Upper lobe of right lung (tissue), 1 donor: ENCODE results near the gene COQ9. TPM values are rescaled to one million over a fixed set of nuclear protein-coding genes. Genes with fewer than 3 reads are reported as not detected.

Source experiments
- ATAC-seq: fragments of 200-7000 bp; cut with Tn5 transposase; one replicate; pipeline ENCODE4 v1.9.1; 2020; ENCODE audit warnings: mild to moderate bottlenecking, moderate library complexity
- DNase-seq: peaks from one replicate; pipeline ENCODE4 v3.0.0-alpha.2; 2020
- H3K27ac ChIP-seq: fragments of 200-600 bp; one replicate; pipeline ENCODE4 v1.8.0; 2022
- H3K27me3 ChIP-seq: fragments of 200-600 bp; one replicate; pipeline ENCODE4 v1.8.0; 2022; ENCODE audit warnings: mild to moderate bottlenecking
- H3K36me3 ChIP-seq: fragments of 200-600 bp; one replicate; pipeline ENCODE4 v1.8.0; 2022
- H3K4me1 ChIP-seq: fragments of 200-600 bp; one replicate; pipeline ENCODE4 v1.8.0; 2022
- H3K4me3 ChIP-seq: fragments of 200-600 bp; one replicate; pipeline ENCODE4 v1.8.0; 2022; ENCODE audit warnings: mild to moderate bottlenecking
- H3K9me3 ChIP-seq: fragments of 200-600 bp; one replicate; pipeline ENCODE4 v1.8.0; 2022
- CTCF ChIP-seq: fragments of 200-600 bp; IDR thresholded peaks from one replicate; pipeline ENCODE4 v1.8.0; 2022; ENCODE audit warnings: antibody characterized with exemption
- intact Hi-C: fragments of 100-400 bp; cut with DNase I; formaldehyde crosslinking; loops from one replicate; pipeline ENCODE4 v1.11.0; 2022
- total RNA-seq: library from RNA; stranded (reverse); fragmentation: NEBNext Ultra II Directional; extraction: Animal tissue kit (Norgen Biotek cat#: 25700); gene quantifications from one replicate; pipeline ENCODE4 v1.2.1, GENCODE V29; 2021
- donor health status: DM: no; HTN: yes; CAD: no; lungs with severe emphysema.

Gene COQ9
- total RNA-seq, 1 donor from 2014 or later, result 35.2 TPM

- peak; percentile 45 for ATAC-seq
- no peak for TF ChIP-seq CTCF
- intact Hi-C loops, result no loop called here
Observed at GRCh38 chr16:57406881-57407280, 40.4 kb upstream of the COQ9 start.

GRCh38 chr16:57407521-57408353 is 39.5 kb upstream of the COQ9 start:
- Histone ChIP-seq H3K27ac (no peak overlapping the region), H3K4me3 (no peak overlapping the region), H3K9me3 (no peaks in the 10 kb centered on the region), H3K27me3 (no peaks in the 10 kb centered on the region), H3K4me1 (peaks cover 19% of the 10 kb centered on the region), H3K36me3 (no peaks in the 10 kb centered on the region)
- ATAC-seq (no peak), DNase-seq (no peak)
- intact Hi-C loops, result no loop called here
- no peak for TF ChIP-seq CTCF

More at GRCh38 chr16:57406881-57407280, 40.4 kb upstream of the COQ9 start:
- H3K27ac ChIP-seq, result no peak overlapping the region
- H3K36me3 ChIP-seq, result no peaks in the 10 kb centered on the region
- no peak overlapping the region for H3K4me3 ChIP-seq
- no peaks in the 10 kb centered on the region for H3K27me3 ChIP-seq
- peaks cover 19% of the 10 kb centered on the region for H3K4me1 ChIP-seq
- H3K9me3 ChIP-seq, result no peaks in the 10 kb centered on the region
- DNase-seq, result no peak

GRCh38 chr16:57409065-57409464 is 38.2 kb upstream of the COQ9 start:
- ATAC-seq, result peak; percentile 27
- intact Hi-C loops, result no loop called here
- H3K27me3 ChIP-seq, result no peaks in the 10 kb centered on the region

DNA sequence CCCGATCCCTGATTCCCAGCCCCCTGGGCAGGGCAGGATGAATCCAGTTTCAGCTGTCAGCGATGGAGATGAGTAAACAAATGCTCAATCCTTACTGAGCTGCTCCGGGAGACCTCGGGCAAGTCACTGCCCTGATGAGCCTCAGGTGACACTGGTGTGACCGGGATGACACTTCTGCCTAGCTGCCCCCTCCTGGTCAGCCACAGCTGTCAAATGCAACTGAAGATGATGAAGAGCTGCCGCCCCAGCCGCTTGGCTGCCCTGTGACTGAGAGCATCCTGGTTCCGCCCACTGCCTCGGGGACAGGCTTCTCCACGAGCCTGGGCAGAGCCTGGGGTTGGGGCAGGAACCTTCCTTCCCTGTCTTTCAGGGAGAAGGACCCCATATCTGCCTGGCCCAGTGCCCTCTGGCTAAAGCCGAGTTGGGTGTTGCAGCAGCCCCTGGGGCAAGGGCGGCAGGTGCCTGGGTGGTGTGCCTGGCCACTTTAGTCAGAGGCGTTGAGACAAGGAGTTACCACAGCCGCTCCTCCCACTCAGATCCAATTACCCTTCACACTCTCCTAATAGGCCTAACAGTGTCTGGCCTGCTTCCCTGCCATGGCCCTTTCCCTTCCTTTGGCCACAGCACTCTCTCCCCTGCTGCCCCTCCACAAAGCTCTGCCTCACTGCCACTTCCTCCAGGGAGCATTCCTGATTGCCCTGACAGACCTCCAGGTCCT is 37.2 kb upstream of the COQ9 start:
- ATAC-seq, result peak; percentile 12
- TF ChIP-seq CTCF, result no peak
- H3K27me3 ChIP-seq, result no peaks in the 10 kb centered on the region
- no peaks in the 10 kb centered on the region for H3K9me3 ChIP-seq
- no peak overlapping the region for H3K4me3 ChIP-seq
- peaks cover 19% of the 10 kb centered on the region for H3K4me1 ChIP-seq
- no peak for DNase-seq
- no peak overlapping the region for H3K27ac ChIP-seq
- H3K36me3 ChIP-seq, result no peaks in the 10 kb centered on the region
- intact Hi-C loops, result no loop called here

More at GRCh38 chr16:57409065-57409464, 38.2 kb upstream of the COQ9 start:
- no peak for DNase-seq
- Histone ChIP-seq H3K4me3 (no peak overlapping the region), H3K27ac (peak overlapping the region; percentile 14), H3K4me1 (peaks cover 19% of the 10 kb centered on the region), H3K36me3 (no peaks in the 10 kb centered on the region), H3K9me3 (no peaks in the 10 kb centered on the region)
- TF ChIP-seq CTCF, result no peak

DNA sequence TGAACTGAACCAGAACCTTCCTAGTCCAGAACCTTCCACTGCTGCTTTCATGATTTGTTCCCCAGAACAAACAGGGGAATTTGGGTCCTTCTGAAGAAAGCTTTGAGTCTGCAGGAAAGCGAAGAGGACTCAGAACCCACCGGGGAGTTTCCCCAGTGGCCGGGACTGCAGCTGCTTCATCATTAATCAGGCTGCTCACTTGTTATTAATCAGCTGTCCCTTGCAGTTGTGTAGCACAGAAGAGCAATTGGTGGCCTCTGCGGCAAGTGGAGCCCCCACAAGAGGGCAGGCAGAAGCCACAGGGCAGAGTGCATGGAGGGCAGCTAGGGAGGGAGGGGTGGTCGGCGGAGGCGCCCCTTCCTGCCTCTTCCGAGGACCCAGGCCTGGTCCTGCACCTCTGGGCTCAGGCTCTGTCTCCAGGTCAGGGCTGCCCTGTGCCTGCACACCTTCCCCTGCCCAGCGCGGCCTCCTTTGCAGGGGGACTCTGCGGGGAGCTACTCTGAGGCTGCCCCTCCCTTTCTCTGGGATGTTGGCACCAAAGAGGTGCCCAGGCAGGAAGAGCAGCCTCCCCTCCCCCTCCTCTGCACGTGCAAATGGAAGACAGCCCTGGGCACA is 35.8 kb upstream of the COQ9 start:
- Histone ChIP-seq H3K4me1 (peaks cover 21% of the 10 kb centered on the region), H3K27me3 (no peaks in the 10 kb centered on the region), H3K4me3 (no peak overlapping the region), H3K9me3 (no peaks in the 10 kb centered on the region), H3K36me3 (no peaks in the 10 kb centered on the region), H3K27ac (no peak overlapping the region)
- DNase-seq (no peak), ATAC-seq (no peak)
- TF ChIP-seq CTCF, result no peak
- intact Hi-C loops, result no loop called here
